K562 (cell line): ENCODE results near the gene AGBL1. TPM values are rescaled to one million over a fixed set of nuclear protein-coding genes. Genes with fewer than 3 reads are reported as not detected.

Experiments used
- ATAC-seq: fragments of 200-7000 bp; cut with Tn5 transposase; 3 replicates; pipeline ENCODE4 v1.9.1; 2020; ENCODE audit warnings: moderate library complexity
- BruUV-seq: library from RNA; stranded (reverse); fragments of 400-500 nt; replicated peaks from 2 replicates; lab custom pipeline; 2021; lab: Mats Ljungman, UMichigan
- CTCF ChIA-PET: fragments of 300-600 bp; formaldehyde crosslinking; extraction: SDS; loops from one replicate; lab custom pipeline; 2021; ENCODE audit warnings: low intra/inter-chr PET ratio; lab: Yijun Ruan, JAX
- POLR2A ChIA-PET: fragments of 300-600, 350-650 bp; sonication (Branson Sonifier 250); formaldehyde crosslinking; extraction: SDS; loops from one replicate; lab custom pipeline; 2021; ENCODE audit warnings: antibody characterized with exemption, inconsistent platforms; lab: Yijun Ruan, JAX
- DNase-seq, 4 experiments: peaks; one replicate each; pipeline versions ENCODE4 v3.0.0 to v3.0.0-alpha.2; 2011 to 2018; ENCODE audit warnings: low spot score in 3 of 4, mixed read lengths in 3 of 4; ENCODE audit errors: extremely low read depth in 1 of 4
- FAIRE-seq: peaks from 2 replicates; lab custom pipeline; 2011; peaks lifted over from hg19 to GRCh38; lab: Jason Lieb, UNC
- H2AFZ ChIP-seq: 2 replicates; pipeline ENCODE4 v1.6.0; 2011; ENCODE audit warnings: low read depth, low read length, control low read depth, inconsistent platforms
- H3K27ac ChIP-seq: fragments of 200-600 bp; 3 replicates; pipeline ENCODE4 v1.8.0; 2011; ENCODE audit warnings: low read depth, mild to moderate bottlenecking, control low read depth, inconsistent platforms, low read length, moderate library complexity, mixed read lengths; ENCODE audit errors: extremely low read depth
- H3K27me3 ChIP-seq, 2 experiments: fragments of 300-600 bp in 1 of 2; 2 replicates in 1 of 2; 3 replicates in 1 of 2; pipeline versions ENCODE4 v1.6.0 to v1.8.0; 2011; ENCODE audit warnings: inconsistent platforms in 2 of 2, low read length in 2 of 2, mild to moderate bottlenecking in 1 of 2, mixed read lengths in 1 of 2, moderate library complexity in 1 of 2; ENCODE audit not compliant: control insufficient read depth in 2 of 2, insufficient read depth in 2 of 2
- H3K36me3 ChIP-seq: fragments of 300-600 bp; 3 replicates; pipeline ENCODE4 v1.8.0; 2011; ENCODE audit warnings: mild to moderate bottlenecking, low read length, inconsistent platforms; ENCODE audit not compliant: control insufficient read depth, insufficient read depth
- H3K4me1 ChIP-seq, 2 experiments: fragments of 200-600 bp in 1 of 2; replicated peaks in 1 of 2; 2 replicates in 1 of 2; 3 replicates in 1 of 2; pipeline versions ENCODE4 v1.5.1 to v1.8.0; 2011; ENCODE audit warnings: inconsistent platforms in 2 of 2, low read length in 2 of 2, mild to moderate bottlenecking in 1 of 2, mixed read lengths in 1 of 2, moderate library complexity in 1 of 2; ENCODE audit not compliant: control insufficient read depth in 2 of 2, insufficient read depth in 2 of 2
- H3K4me2 ChIP-seq: 2 replicates; pipeline ENCODE4 v1.6.1; 2011; ENCODE audit warnings: low read length, control low read depth, inconsistent platforms, mixed read lengths; ENCODE audit not compliant: insufficient read depth
- H3K4me3 ChIP-seq: fragments of 200-600 bp; sonication (generic), shearing (Covaris generic); 2 replicates; pipeline ENCODE4 v1.5.1; 2016; ENCODE audit warnings: control low read depth, inconsistent platforms
- H3K79me2 ChIP-seq: fragments of 200-600 bp; 3 replicates; pipeline ENCODE4 v1.8.0; 2011; ENCODE audit warnings: low read length, inconsistent platforms; ENCODE audit not compliant: control insufficient read depth, insufficient read depth
- H3K9ac ChIP-seq, 2 experiments: 2 replicates each; pipeline versions ENCODE4 v1.6.0 to v1.6.1; 2011; ENCODE audit warnings: low read depth in 2 of 2, low read length in 2 of 2, control low read depth in 1 of 2, inconsistent platforms in 1 of 2, mild to moderate bottlenecking in 1 of 2, mixed read lengths in 1 of 2; ENCODE audit not compliant: insufficient read depth in 1 of 2
- H3K9me1 ChIP-seq: one replicate; pipeline ENCODE4 v1.6.0; 2011; ENCODE audit warnings: inconsistent platforms, mild to moderate bottlenecking, low read length, moderate library complexity; ENCODE audit not compliant: control insufficient read depth, insufficient read depth
- H3K9me3 ChIP-seq: replicated peaks from 2 replicates; pipeline ENCODE4 v1.5.1; 2011; ENCODE audit warnings: low read depth, low read length, inconsistent platforms; ENCODE audit not compliant: control insufficient read depth, insufficient read depth
- H4K20me1 ChIP-seq: replicated peaks from 2 replicates; pipeline ENCODE4 v1.6.1; 2011; ENCODE audit warnings: low read length, inconsistent platforms, mixed read lengths; ENCODE audit not compliant: control insufficient read depth, insufficient read depth
- CHCHD3 ChIP-seq: fragments of 250-450 bp; sonication (Bioruptor Pico); IDR thresholded peaks from 2 replicates; pipeline ENCODE4 v2.1.2; 2022; ENCODE audit warnings: mild to moderate bottlenecking
- HDAC1 ChIP-seq, 2 experiments: fragments of 450-650 bp; IDR thresholded peaks; 2 replicates each; pipeline ENCODE4 v1.6.1; 2016 to 2017; ENCODE audit warnings: inconsistent platforms in 1 of 2, mild to moderate bottlenecking in 1 of 2, moderate library complexity in 1 of 2
- KAT7 ChIP-seq: sonication (generic); formaldehyde crosslinking; IDR thresholded peaks from 2 replicates; pipeline ENCODE4 v1.8.0; 2022; ENCODE audit warnings: missing genetic modification reagents, mild to moderate bottlenecking, borderline replicate concordance
- NFYB ChIP-seq: IDR thresholded peaks from 2 replicates; pipeline ENCODE4 v1.6.1; 2011; ENCODE audit warnings: mild to moderate bottlenecking, moderate library complexity; ENCODE audit not compliant: insufficient read length; ENCODE audit errors: extremely low read depth
- NR4A1 ChIP-seq, 2 experiments: fragments of 250-450 bp in 1 of 2; fragments of 450-650 bp in 1 of 2; sonication (Bioruptor Pico) in 1 of 2; IDR thresholded peaks; 2 replicates each; pipeline versions ENCODE4 v1.4.0 to v1.6.1; 2016 to 2020; ENCODE audit warnings: mild to moderate bottlenecking in 2 of 2, missing compliant biosample characterization in 1 of 2, missing genetic modification characterization in 1 of 2, moderate library complexity in 1 of 2
- PPARD ChIP-seq: fragments of 250-450 bp; sonication (Bioruptor Pico); IDR thresholded peaks from 2 replicates; pipeline ENCODE4 v1.8.0; 2022; ENCODE audit warnings: inconsistent platforms, mild to moderate bottlenecking, moderate library complexity
- XRCC4 ChIP-seq: IDR thresholded peaks from one replicate; pipeline ENCODE4 v1.6.1; 2011; ENCODE audit not compliant: insufficient read depth, insufficient read length; ENCODE audit errors: extremely low read depth
- ZNF830 ChIP-seq: fragments of 250-450 bp; sonication (Bioruptor Pico); IDR thresholded peaks from 2 replicates; pipeline ENCODE4 v1.5.0; 2021; ENCODE audit warnings: mild to moderate bottlenecking
- WGBS: fragments of 100-300 bp; shearing (Covaris generic); methylation state at CpG from one replicate; pipeline ENCODE4 v1.1.6; 2016; ENCODE audit warnings: low coverage, mixed read lengths; ENCODE audit not compliant: insufficient coverage; ENCODE audit errors: missing lambda C conversion rate; 5-methylcytosine and 5-hydroxymethylcytosine counted together
- in situ Hi-C: fragments of 300-500 bp; cut with MboI; formaldehyde crosslinking; loops from 4 replicates; pipeline ENCODE4 v1.15.0; 2018; ENCODE audit warnings: inconsistent platforms, mixed read lengths
- intact Hi-C: fragments of 100-400 bp; cut with micrococcal nuclease; formaldehyde crosslinking; loops from 2 replicates; pipeline ENCODE4 v1.14.2; 2022
- polyA plus RNA-seq, 8 experiments: library from polyadenylated mRNA; depleted of rRNA in 4 of 8; stranded (reverse) in 5 of 8; unstranded in 3 of 8; fragments of >200 nt; fragmentation: Nextera tagmentation in 2 of 8; fragmentation: Illumina TruSeq in 1 of 8; extraction: Ambion mirVana in 2 of 8; extraction: Trizol in 1 of 8; gene quantifications; 2 replicates each; pipeline versions ENCODE4 v1.2.1 to v1.2.3, GENCODE V29; 2011 to 2014; ENCODE audit warnings: inconsistent platforms in 1 of 8, missing spikeins in 1 of 8
- total RNA-seq, 7 experiments: library from RNA; depleted of rRNA in 6 of 7; stranded (reverse); fragments of >200 nt in 6 of 7; fragmentation: Illumina TruSeq in 2 of 7; extraction: Trizol in 2 of 7; gene quantifications; 2 replicates each; pipeline versions ENCODE4 v1.2.1 to v1.2.3, GENCODE V29; 2011 to 2021; ENCODE audit warnings: low replicate concordance in 1 of 7

The AGBL1 gene
- total and polyA plus RNA-seq, 9 of the 15 experiments (the other 6 are each of a cell fraction or from before 2014, with no cell fraction given), result not detected

GRCh38 chr15:86756688-86757087 lies 677.0 kb downstream of the AGBL1 start (continued):
- no peak for TF ChIP-seq NFYB

GRCh38 chr15:86759800-86760523 lies 680.3 kb downstream of the AGBL1 start:
- Histone ChIP-seq H2AFZ (no peak overlapping the region), H3K9me3 (no peaks in the 10 kb centered on the region), H3K9ac (no peak overlapping the region), H3K36me3 (no peaks in the 10 kb centered on the region), H3K4me2 (no peak overlapping the region), H3K4me1 (no peaks in the 10 kb centered on the region), H3K4me3 (no peak overlapping the region), H3K27ac (no peak overlapping the region), H4K20me1 (no peaks in the 10 kb centered on the region), H3K79me2 (no peaks in the 10 kb centered on the region), H3K27me3 (no peaks in the 10 kb centered on the region), H3K9me1 (no peaks in the 10 kb centered on the region)
- TF ChIP-seq CHCHD3 (CRISPR knock-in tag) (no peak), PPARD (no peak), NR4A1 (CRISPR knock-in tag; IDR thresholded peaks at IDR 0.05) (no peak), NR4A1 (tag; IDR thresholded peaks at IDR 0.05) (no peak), ZNF830 (CRISPR knock-in tag) (no peak), XRCC4 (no peak), KAT7 (CRISPR knock-in tag) (no peak), HDAC1 (IDR thresholded peaks at IDR 0.05) (no peak)
- POLR2A ChIA-PET, result no interaction called here
- no peak for FAIRE-seq
- DNase-seq, result no peak
- CTCF ChIA-PET, result no interaction called here
- 0% methylated on average over 5 of the region's 5 CpGs for WGBS
- intact Hi-C loops, result no loop called here
- no peak for ATAC-seq
- no TSS peak for BruUV-seq
- in situ Hi-C loops, result no loop called here
